Activated gamma-delta T cell treated with anti-CD3 and anti-CD28 coated beads, Interleukin-2, amount 50 U/mL, for 16 hours (primary cell): ENCODE measurements around the gene SNX30.
"Not testable (repeated sequence)": the region's sequence is repeated elsewhere in the genome, so short reads cannot be mapped to it uniquely, and the experiment has no call there.

Source experiments
- DNase-seq: peaks from one replicate; pipeline ENCODE4 v3.0.0-alpha.2; 2020; ENCODE audit warnings: low read depth

The SNX30 gene

DNA sequence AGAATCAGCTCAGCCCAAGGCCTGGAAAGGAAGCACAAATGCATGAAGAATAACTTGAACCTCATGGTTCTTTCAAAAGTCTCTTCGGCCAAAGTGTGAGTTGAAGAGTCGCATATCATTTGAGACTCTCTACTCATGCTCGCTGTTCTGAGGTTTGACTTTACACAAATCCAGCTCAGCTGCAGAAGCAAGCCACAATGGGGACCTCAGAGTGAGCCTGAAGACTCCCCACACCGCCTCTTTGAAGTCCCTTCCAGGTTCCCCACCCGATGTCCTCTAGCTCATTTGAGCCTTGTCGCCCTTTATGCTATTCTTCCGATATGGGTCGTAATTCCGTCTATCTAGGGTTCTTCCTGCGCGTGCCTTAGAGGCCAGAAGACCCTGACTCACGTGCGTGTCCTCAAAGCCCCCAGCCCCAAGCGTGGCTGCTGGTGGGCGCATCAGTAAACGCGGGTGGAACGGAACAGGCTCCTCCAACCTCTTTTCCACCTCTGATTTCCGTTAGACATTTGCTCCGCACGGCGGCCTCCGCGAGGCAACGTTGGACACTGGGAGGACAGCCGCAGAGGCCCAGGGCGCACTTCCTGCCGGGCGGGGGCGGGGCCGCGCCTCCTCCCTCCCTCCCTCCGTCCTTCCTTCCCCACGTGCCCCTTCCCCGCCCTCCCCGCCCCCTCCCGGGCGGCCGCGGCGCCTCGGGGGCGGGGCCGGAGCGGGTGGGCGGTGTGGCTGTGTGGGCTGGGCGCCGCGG is at the start of gene SNX30:
SNX30 (plus strand) TSS at position 745 of the 748 bp plus-strand sequence. CDS start 242 bp downstream, outside the sequence.
- peak; percentile 59 for DNase-seq

DNA sequence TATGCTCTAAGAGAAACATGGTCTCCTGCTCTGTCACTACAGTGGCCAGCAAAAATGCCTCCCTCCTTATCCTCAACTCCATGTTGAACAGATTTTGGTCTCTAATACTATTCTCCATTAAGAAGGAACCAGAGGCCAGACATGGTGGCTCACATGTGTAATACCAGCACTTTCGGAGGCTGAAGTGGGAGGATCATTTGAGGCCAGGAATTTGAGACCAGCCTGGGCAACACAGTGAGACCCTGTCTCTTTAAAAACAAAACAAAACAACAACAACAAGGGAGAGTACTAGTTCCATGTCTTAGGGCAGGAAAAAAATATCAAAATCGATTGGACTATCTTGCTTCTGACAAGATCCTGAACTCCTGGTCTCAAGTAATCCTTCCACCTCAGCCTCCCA is 47.3 kb upstream of the SNX30 start:
- DNase-seq = no peak

- DNase-seq = no peak
These were observed 44.7 kb upstream of the SNX30 start for GRCh38 chr9:112705768-112706427.

DNA sequence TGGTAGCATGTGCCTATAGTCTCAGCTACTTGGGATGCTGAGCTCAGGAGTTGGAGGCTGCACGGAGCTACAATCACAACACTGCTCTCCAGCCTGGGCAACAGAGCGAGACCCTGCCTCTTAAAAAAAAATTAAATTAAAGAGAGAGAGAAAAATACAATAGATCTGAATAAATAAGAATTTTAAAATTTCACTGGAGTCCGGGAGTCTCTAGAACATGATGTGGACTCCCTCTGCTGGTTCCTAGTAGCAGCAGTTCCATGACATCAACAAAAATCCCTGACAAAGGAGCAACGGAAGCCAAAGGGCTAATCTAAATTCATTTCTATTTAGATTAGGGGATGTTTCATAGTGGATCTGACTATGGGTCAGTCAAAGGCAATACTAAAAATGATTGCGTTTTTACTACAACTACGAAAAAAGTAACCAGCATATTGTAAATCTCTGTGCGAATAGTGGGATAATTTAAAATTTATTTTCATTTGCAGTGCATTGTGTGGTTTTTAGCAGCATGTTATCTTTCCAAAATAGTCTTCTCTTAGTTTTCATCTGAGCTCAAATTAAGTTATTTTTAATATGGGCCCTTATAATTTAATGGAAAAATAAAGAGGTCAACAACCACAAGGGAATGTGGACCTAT is 39.4 kb upstream of the SNX30 start:
- DNase-seq = no peak

DNA sequence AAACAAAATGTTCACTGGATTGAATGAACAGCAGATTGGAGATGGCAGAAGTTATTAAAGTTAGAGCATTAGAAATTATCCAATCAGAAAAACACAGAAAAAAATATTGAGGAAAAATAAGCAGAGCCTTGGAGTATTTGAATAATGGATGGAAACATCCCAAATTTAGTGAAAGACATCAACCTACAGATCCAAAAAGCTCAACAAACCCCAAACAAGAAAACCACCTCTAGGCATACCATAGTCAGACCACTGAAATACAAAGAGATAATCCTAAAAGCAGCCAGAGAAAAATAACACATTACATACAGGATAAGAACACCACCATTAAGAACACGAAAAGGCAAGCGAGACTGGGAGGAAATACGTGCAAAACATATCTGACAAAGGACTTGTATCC is 37.9 kb upstream of the SNX30 start:
- no peak for DNase-seq

GRCh38 chr9:112717661-112718331 is 32.8 kb upstream of the SNX30 start, which contains the start of gene INIP:
Gene INIP (minus strand): TSS chr9:112718117. CDS start chr9:112716485, 1,632 bp downstream.
- DNase-seq = peak; percentile 97

DNA sequence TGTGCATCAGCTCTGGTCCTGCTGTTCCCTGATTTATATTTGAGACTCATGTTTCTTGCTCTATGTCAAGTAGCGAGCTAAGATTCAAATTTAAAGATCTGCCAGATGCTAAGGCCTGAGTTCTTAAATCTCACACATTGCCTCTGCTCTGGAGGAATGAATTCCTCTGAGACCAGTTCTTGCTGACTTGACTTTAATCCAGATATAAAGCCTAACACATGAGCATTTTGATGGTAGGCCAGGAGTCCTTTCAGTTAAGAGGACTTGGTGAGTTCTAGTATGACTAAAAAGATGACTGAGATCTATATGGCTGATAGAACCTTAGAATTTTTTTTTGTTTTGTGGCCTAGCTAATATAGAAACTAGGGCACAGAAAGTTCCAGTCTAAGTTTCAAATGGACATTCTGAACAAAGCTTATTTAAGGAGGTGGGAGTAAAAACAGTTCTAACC is 31.3 kb upstream of the SNX30 start:
- DNase-seq = no peak

DNA sequence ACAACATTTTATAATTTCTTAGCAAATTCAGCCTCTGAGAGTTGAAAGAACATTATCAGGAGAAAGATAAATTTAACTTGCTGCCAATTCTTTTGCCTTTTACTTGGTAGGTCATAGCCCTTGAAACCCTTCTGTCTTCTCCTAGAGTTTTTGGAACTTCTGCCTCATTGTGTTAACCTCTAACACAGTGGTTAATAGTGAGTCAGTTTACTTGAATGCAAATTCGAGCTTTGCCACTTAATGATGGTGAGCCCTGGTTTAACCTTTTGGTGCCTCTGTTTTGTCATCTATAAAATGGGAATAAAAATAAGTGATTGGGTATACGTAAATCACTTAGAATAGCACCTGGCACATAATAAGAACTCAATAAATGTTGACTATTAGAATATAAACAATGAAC is 30.9 kb upstream of the SNX30 start:
- DNase-seq = no peak

DNA sequence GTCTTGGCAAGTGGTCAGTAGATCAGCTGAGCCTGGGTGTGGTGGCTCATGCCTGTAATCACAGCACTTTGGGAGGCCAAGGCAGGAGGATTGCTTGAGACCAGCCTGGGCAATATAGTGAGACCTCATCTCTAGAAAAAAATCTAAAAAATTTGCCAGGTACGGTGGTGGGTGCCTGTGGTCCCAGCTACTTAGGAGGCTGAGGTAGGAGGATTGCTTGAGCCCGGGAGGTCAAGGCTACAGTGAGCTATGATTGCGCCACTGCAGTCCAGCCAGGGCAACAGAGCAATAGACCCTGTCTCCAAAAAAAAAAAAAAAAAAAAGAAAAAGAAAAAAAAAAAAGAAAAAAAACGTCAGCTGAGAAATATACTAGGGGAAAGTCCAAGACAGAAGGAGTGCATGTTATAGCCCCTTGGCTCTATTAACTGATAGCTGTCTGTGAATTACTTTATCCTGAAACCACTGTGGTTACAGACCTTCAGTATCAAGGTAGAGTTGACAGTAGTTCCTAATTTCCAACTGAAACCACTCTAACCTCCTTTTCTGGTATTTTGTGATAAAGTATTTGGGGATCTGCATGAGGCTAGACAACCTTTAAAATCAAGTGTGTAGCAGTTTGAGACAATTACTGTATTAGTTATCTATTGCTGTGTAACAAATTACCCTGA is 30.3 kb upstream of the SNX30 start:
- DNase-seq = no peak

- DNase-seq = not testable (repeated sequence)
These were observed 27.8 kb upstream of the SNX30 start for GRCh38 chr9:112722749-112723148.

GRCh38 chr9:112725961-112726360 is 24.6 kb upstream of the SNX30 start:
- DNase-seq = no peak

GRCh38 chr9:112726428-112726827 is 24.1 kb upstream of the SNX30 start:
- no peak for DNase-seq

DNA sequence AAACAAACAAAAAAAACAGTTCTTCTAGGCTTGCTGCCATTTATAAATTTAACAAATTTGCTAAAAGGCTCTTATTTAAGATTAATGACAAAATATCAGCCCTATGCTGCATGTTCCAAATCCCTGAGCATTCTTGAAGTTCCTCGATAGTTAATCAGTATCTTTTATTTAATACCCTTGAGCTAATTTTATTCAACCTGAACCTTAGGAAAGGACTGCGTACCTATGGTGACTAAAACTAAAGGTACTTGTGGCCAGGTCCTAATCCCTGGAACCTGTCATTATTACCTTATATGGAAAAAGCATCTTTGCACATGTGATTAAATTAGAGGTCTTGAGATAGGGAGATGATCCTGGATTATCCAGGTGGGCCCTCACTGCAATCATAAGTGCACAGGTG is 22.2 kb upstream of the SNX30 start:
- DNase-seq = no peak

DNA sequence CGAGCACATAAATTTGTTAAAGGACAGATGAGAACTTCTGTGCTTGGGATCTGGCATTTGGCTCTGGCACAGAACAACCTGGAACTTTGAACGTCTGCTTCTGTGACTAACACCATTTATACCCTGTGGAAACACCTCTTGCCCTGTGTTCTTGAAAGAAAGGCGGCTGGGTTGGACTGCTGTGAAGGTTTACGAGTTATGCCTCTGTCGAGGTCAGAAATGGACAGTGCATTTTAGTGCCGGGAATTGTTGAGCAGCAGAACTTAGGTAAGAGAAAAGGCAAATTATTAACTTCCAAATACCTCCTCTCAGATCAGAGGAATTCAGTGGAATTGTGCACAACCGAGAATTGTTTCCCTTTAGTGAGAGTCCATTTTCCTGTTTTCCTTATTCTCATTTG is 18.6 kb upstream of the SNX30 start:
- no peak for DNase-seq

- no peak for DNase-seq
These were observed 15.7 kb upstream of the SNX30 start for GRCh38 chr9:112734892-112735291.

GRCh38 chr9:112743216-112743836 is 7.2 kb upstream of the SNX30 start:
- DNase-seq = no peak

GRCh38 chr9:112744177-112744576 is 6.4 kb upstream of the SNX30 start:
- no peak for DNase-seq

DNA sequence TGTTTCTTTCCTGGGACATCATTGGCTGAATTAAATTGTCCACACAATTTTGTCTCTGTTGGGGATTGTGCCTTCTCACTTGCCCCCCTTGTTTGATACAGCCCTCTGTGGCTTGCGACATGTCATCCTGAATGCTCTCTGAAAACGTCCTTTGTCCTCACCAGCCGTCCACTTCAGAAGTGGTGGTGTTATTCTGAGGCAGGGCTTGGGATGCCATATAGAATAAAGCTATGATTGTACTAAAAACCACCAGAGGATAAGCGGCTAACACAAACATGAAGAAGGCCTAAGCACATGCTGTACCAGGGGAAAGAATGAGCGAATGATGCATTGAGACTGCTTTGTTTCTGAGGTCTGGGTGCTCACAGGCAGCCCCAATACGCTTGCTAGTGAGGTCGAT is 3.5 kb upstream of the SNX30 start:
- DNase-seq = no peak

- DNase-seq = no peak
These were observed 150 bp downstream of the SNX30 start for GRCh38 chr9:112750764-112751055.

- DNase-seq = peak; percentile 14
These were observed 666 bp downstream of the SNX30 start for GRCh38 chr9:112751056-112751795.
